ENCODE results near the gene FLRT1. TPM values are rescaled to one million over a fixed set of nuclear protein-coding genes. Genes with fewer than 3 reads are reported as not detected.

FLRT1 gene
- total RNA-seq, 4 donors from 2014 or later: 1.1 to 4.7 (median 3.6) TPM

DNA sequence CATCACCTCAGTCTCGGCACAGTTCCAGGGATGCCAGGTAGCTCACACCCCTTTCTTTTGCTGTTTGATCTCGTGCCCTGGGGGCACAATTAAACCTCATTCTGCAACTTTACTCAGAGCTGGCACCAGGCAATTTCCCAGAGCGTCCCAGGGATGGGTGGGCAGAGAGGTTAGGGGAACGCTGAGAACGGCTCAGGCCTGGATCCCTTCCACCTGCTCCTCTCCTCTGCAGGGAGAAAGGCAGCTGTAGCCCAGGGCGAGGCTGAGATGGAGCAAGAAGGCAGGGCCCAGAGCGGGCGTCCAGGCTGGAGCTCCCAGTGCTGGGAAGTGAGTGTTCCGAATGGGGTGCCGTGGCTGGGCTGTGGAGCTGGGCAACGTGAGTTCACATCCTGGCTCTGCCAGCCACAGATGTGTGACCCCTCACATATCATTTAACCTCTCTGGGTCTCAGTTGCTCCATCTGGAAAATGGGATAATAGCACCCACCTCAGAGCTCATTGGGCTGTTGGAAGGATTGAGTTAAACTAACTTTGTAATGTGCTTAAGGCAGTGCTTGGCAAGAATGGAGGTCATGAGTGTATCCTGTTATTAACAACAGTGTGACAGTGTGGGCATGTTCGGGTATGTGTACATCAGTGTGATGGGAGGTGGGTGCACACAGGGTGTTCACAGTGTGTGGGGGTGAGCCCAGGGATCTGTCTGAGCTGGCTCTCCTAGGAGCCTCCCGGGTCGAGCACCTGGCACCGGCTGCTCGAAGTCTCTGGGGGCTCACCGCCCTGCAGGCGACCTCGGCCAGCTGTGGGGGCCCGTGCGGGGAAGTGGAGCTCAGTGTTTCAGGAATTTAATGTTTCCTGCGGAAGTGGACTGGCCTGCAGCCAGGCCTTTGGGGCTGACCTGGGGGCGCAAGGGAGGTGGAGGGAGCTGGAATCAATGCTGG, 34.0 kb upstream of the FLRT1 start:
- H3K4me3 ChIP-seq: no peak overlapping the region

DNA sequence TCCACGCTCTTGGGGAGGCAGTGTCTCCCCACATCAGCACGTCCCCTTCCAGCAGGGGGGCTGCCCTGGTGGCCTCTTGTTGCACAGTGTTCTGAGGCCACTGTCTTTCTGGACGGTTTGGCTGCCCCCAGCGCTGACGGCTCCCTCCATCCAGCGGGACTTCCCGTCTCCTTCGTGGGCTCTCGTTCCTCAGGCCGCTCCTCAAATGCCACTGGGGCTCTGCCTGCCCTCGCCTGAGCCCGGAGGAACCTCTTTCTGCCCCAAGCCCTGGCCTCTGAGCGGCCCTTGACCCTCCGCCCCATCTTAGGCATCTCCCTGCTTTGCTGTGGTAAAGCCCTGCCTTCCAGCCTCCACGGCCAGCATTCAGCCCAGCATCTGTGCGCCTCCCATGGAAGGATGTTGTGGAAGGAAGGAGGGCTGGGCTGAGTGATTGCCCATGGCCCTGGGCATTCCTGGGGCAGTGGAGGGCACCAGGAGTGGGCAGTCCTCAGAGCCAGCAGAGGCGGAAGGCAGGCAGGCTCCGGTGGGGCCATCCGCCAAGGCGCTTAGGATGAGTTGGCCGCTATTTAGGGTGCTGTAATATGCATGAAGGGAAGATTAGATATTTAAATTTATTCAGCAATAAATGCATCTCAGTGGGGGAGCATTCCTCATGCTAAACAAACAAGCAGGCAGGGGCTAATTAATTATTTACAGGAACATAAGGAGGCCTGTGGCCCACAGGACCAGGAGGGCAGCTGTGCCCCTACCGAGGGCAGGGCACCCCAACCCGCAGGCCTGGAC, 31.7 kb upstream of the FLRT1 start:
- peaks cover 0 to 60% (median 34%) of the 10 kb centered on the region in 3 donors for H3K4me1 ChIP-seq
- H3K27ac ChIP-seq: no peak overlapping the region
- no peak for ATAC-seq
- no peaks in the 10 kb centered on the region for H3K9me3 ChIP-seq
- peaks cover 23% of the 10 kb centered on the region for H3K27me3 ChIP-seq
- no peaks in the 10 kb centered on the region for H3K36me3 ChIP-seq
- TF ChIP-seq POLR2AphosphoS5 (IDR thresholded peaks at IDR 0.05): no peak
- no peak for TF ChIP-seq EP300 (IDR thresholded peaks at IDR 0.05)
- TF ChIP-seq CTCF (IDR thresholded peaks at IDR 0.05): no peak
- TF ChIP-seq POLR2A (IDR thresholded peaks at IDR 0.05): no peak
- no peak overlapping the region for H3K4me3 ChIP-seq
- 78 to 80% methylated on average over 2 to 7 of the region's 23 CpGs for WGBS, 2 donors (ENCODE audit: low coverage in 1 of 2)

More for the DNA sequence above, 34.0 kb upstream of the FLRT1 start:
- WGBS, 2 donors (ENCODE audit: low coverage in 1 of 2): 49 to 55% methylated on average over 3 to 8 of the region's 23 CpGs
- Histone ChIP-seq H3K36me3 (peaks cover 0 to 22% of the 10 kb centered on the region in 2 donors), H3K27ac (no peak overlapping the region), H3K4me1 (peaks cover 0 to 45% (median 26%) of the 10 kb centered on the region in 3 donors), H3K27me3 (peaks cover 23% of the 10 kb centered on the region), H3K9me3 (no peaks in the 10 kb centered on the region)
- no peak for TF ChIP-seq CTCF (IDR thresholded peaks at IDR 0.05)
- TF ChIP-seq EP300 (IDR thresholded peaks at IDR 0.05): no peak
- no peak for ATAC-seq

- 100% methylated on average over 1 of the region's 4 CpGs; no CpG with 5 or more reads in 1 of the 2 donors for WGBS, 2 donors (ENCODE audit: low coverage in 1 of 2)
- Histone ChIP-seq H3K27ac (no peak overlapping the region), H3K4me1 (peaks cover 0 to 54% (median 28%) of the 10 kb centered on the region in 3 donors), H3K36me3 (no peaks in the 10 kb centered on the region), H3K27me3 (peaks cover 20% of the 10 kb centered on the region), H3K4me3 (no peak overlapping the region), H3K9me3 (no peaks in the 10 kb centered on the region)
- no peak for ATAC-seq
- no peak for TF ChIP-seq EP300 (IDR thresholded peaks at IDR 0.05)
- no peak for TF ChIP-seq POLR2A (IDR thresholded peaks at IDR 0.05)
- no peak for TF ChIP-seq POLR2AphosphoS5 (IDR thresholded peaks at IDR 0.05)
These were observed 31.1 kb upstream of the FLRT1 start for GRCh38 chr11:64004590-64004984.

DNA sequence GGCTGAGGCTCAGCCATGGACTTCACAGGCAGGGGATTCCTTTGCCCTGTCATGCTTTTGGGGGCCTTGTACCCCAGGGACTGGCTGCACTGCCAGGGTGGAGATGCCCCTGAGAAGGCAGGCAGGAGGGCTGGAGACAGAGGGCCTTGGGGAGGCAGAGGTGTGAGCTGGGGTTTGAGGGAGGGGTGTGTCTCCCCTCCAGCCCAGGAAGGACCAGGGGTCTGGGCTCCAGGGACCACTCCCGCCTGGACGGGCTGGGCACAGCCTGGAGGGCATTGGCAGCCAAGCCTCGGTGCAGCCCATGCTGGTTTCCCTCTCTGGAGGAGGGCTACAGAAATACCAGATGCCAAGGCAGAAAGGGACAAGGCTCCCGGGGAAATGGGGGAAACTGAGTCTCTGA, 30.0 kb upstream of the FLRT1 start:
- ATAC-seq: no peak
- peaks cover 0 to 43% (median 20%) of the 10 kb centered on the region in 3 donors for H3K4me1 ChIP-seq
- TF ChIP-seq EP300 (IDR thresholded peaks at IDR 0.05): no peak
- no peak for TF ChIP-seq CTCF (IDR thresholded peaks at IDR 0.05)
- H3K36me3 ChIP-seq: no peaks in the 10 kb centered on the region
- WGBS, 2 donors (ENCODE audit: low coverage in 1 of 2): no CpG with 5 or more reads among the region's 4 CpGs
- H3K27ac ChIP-seq: no peak overlapping the region
- no peak overlapping the region for H3K4me3 ChIP-seq
- H3K9me3 ChIP-seq: no peaks in the 10 kb centered on the region
- H3K27me3 ChIP-seq: peaks cover 12% of the 10 kb centered on the region

GRCh38 chr11:64006398-64006797, 29.3 kb upstream of the FLRT1 start:
- WGBS, 2 donors (ENCODE audit: low coverage in 1 of 2): no CpG with 5 or more reads among the region's 12 CpGs
- H3K4me3 ChIP-seq: no peak overlapping the region
- peaks cover 12% of the 10 kb centered on the region for H3K27me3 ChIP-seq
- H3K4me1 ChIP-seq: peaks cover 0 to 36% (median 18%) of the 10 kb centered on the region in 3 donors
- H3K9me3 ChIP-seq: no peaks in the 10 kb centered on the region
- TF ChIP-seq POLR2A (IDR thresholded peaks at IDR 0.05): no peak
- no peak for TF ChIP-seq EP300 (IDR thresholded peaks at IDR 0.05)
- no peak for TF ChIP-seq CTCF (IDR thresholded peaks at IDR 0.05)
- TF ChIP-seq POLR2AphosphoS5 (IDR thresholded peaks at IDR 0.05): no peak
- H3K36me3 ChIP-seq: no peaks in the 10 kb centered on the region
- no peak overlapping the region for H3K27ac ChIP-seq
- ATAC-seq: no peak

All from gastroesophageal sphincter (tissue), 4 donors.